CD14-positive monocyte (primary cell): ENCODE data around the gene OR5H1. TPM values are rescaled to one million over a fixed set of nuclear protein-coding genes. Genes with fewer than 3 reads are reported as not detected.

Source experiments
- DNase-seq, 3 donors: peaks; one replicate each; pipeline ENCODE4 v3.0.0-alpha.2; 2011 to 2022
- H2AFZ ChIP-seq: 2 replicates; pipeline ENCODE4 v1.6.0; 2012; ENCODE audit warnings: mild to moderate bottlenecking, low read depth, low read length, inconsistent platforms; ENCODE audit not compliant: insufficient read depth, poor library complexity, severe bottlenecking
- H3K27ac ChIP-seq, 2 donors: 1 replicate in 1 of 2; 2 replicates in 1 of 2; pipeline ENCODE4 v1.5.1; 2012 to 2013; ENCODE audit warnings: low read length in 2 of 2, control low read depth in 1 of 2, inconsistent platforms in 1 of 2, low read depth in 1 of 2, mild to moderate bottlenecking in 1 of 2
- H3K27me3 ChIP-seq, 2 donors: one replicate each; pipeline versions ENCODE4 v1.6.0 to v1.6.1; 2011 to 2013; ENCODE audit warnings: low read length in 2 of 2; ENCODE audit not compliant: control insufficient read depth in 2 of 2, insufficient read depth in 2 of 2
- H3K36me3 ChIP-seq, 2 donors: replicated peaks in 1 of 2; 1 replicate in 1 of 2; 2 replicates in 1 of 2; pipeline versions ENCODE4 v1.5.1 to v1.6.1; 2012 to 2013; ENCODE audit warnings: low read length in 2 of 2, control low read depth in 1 of 2, inconsistent platforms in 1 of 2, mild to moderate bottlenecking in 1 of 2; ENCODE audit not compliant: insufficient read depth in 2 of 2, control insufficient read depth in 1 of 2
- H3K4me1 ChIP-seq, 2 donors: 1 replicate in 1 of 2; 2 replicates in 1 of 2; pipeline versions ENCODE4 v1.5.1 to v1.6.1; 2012 to 2013; ENCODE audit warnings: low read length in 2 of 2, control low read depth in 1 of 2, inconsistent platforms in 1 of 2, mild to moderate bottlenecking in 1 of 2, moderate library complexity in 1 of 2; ENCODE audit not compliant: insufficient read depth in 2 of 2, control insufficient read depth in 1 of 2
- H3K4me2 ChIP-seq: replicated peaks from 2 replicates; pipeline ENCODE3; 2012; ENCODE audit warnings: low read length, moderate library complexity, mild to moderate bottlenecking; ENCODE audit not compliant: poor library complexity, severe bottlenecking; ENCODE audit errors: extremely low read depth
- H3K4me3 ChIP-seq, 3 experiments: fragments of 200-600 bp in 1 of 3; sonication (generic) in 1 of 3; replicated peaks in 1 of 3; 1 replicate in 2 of 3; 2 replicates in 1 of 3; pipeline ENCODE4 v1.5.1; 2011 to 2013; ENCODE audit warnings: low read length in 3 of 3, mild to moderate bottlenecking in 3 of 3, control low read depth in 2 of 3, low read depth in 2 of 3, inconsistent platforms in 1 of 3, moderate library complexity in 1 of 3
- H3K79me2 ChIP-seq: 2 replicates; pipeline ENCODE4 v1.6.0; 2012; ENCODE audit warnings: mild to moderate bottlenecking, control low read depth, inconsistent platforms, low read length, moderate library complexity; ENCODE audit not compliant: insufficient read depth
- H3K9ac ChIP-seq: 2 replicates; pipeline ENCODE4 v1.6.0; 2017; ENCODE audit warnings: low read length, mild to moderate bottlenecking; ENCODE audit not compliant: insufficient read depth, poor library complexity, severe bottlenecking
- H3K9me3 ChIP-seq, 2 donors: replicated peaks in 1 of 2; 1 replicate in 1 of 2; 2 replicates in 1 of 2; pipeline versions ENCODE4 v1.5.1 to v1.6.1; 2012 to 2013; ENCODE audit warnings: low read length in 2 of 2, control low read depth in 1 of 2; ENCODE audit not compliant: control insufficient read depth in 1 of 2, insufficient read depth in 1 of 2
- H4K20me1 ChIP-seq: 2 replicates; pipeline ENCODE4 v1.6.0; 2012; ENCODE audit warnings: mild to moderate bottlenecking, low read length, control low read depth, moderate library complexity; ENCODE audit not compliant: insufficient read depth
- H3K27ac Mint-ChIP-seq, 7 donors: one replicate each; pipeline ENCODE4 v1.8.0; 2020; ENCODE audit warnings: mild to moderate bottlenecking in 7 of 7, mixed read lengths in 7 of 7, moderate library complexity in 6 of 7, inconsistent platforms in 2 of 7
- H3K27me3 Mint-ChIP-seq, 3 donors: one replicate each; pipeline ENCODE4 v1.8.0; 2021 to 2022; ENCODE audit warnings: low read depth in 3 of 3, mild to moderate bottlenecking in 3 of 3, mixed read lengths in 3 of 3, moderate library complexity in 3 of 3, inconsistent platforms in 1 of 3
- H3K36me3 Mint-ChIP-seq, 2 donors: one replicate each; pipeline ENCODE4 v1.8.0; 2020; ENCODE audit warnings: mixed read lengths in 2 of 2, inconsistent platforms in 1 of 2, mild to moderate bottlenecking in 1 of 2
- H3K4me1 Mint-ChIP-seq: one replicate; pipeline ENCODE4 v1.8.0; 2020; ENCODE audit warnings: mild to moderate bottlenecking, mixed read lengths
- H3K4me3 Mint-ChIP-seq, 2 donors: one replicate each; pipeline ENCODE4 v1.8.0; 2020; ENCODE audit warnings: mild to moderate bottlenecking in 2 of 2, mixed read lengths in 2 of 2, moderate library complexity in 1 of 2
- H3K9me3 Mint-ChIP-seq, 7 donors: one replicate each; pipeline ENCODE4 v1.8.0; 2020 to 2022; ENCODE audit warnings: mixed read lengths in 7 of 7, mild to moderate bottlenecking in 6 of 7, moderate library complexity in 6 of 7, inconsistent platforms in 2 of 7
- intact Hi-C, 2 donors: fragments of 100-400 bp; cut with micrococcal nuclease; formaldehyde crosslinking; loops; one replicate each; pipeline versions ENCODE4 v1.15.0 to v1.15.1; 2023
- polyA plus RNA-seq, 3 donors: library from polyadenylated mRNA; depleted of rRNA in 1 of 3; unstranded in 2 of 3; stranded (reverse) in 1 of 3; fragments of 300-500 nt in 2 of 3; fragments of >200 nt in 1 of 3; fragmentation: Illumina TruSeq in 2 of 3; gene quantifications; 1 replicate in 2 of 3; 2 replicates in 1 of 3; pipeline ENCODE4 v1.2.3, GENCODE V29; 2012 to 2021
- TF ChIP-seq, protein P1 (sequence below): fragments of 200-600 bp; IDR thresholded peaks from one replicate; pipeline ENCODE4 v1.8.0; 2022; ENCODE audit warnings: antibody characterized with exemption, mild to moderate bottlenecking

Gene OR5H1
- polyA plus RNA-seq, 3 donors: not detected

DNA sequence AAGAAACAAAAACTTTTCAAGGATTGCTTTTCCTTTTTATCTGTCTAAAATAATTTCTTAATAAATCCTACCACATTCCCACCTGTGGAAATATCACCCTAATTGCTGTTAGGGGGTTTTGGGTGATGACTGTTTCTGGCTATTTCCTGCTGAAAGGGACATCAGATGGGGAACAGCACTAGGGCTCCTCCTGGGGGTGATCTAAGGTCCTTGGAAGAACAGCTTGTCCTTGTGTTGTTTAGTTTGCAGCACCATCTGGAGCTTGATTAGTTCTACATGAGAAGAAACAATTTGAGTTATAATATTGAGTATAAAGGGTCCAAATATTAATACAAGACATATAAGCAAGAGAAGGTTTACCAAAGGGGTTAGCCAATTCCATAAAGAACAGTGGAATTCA lies 54.7 kb downstream of the OR5H1 start:
- H3K27me3 Mint-ChIP-seq: peaks cover 0 to 1% (median 0%) of the 10 kb centered on the region in 3 donors

More for the DNA sequence above, 54.7 kb downstream of the OR5H1 start:
- H3K27ac Mint-ChIP-seq: no peak overlapping the region
- no peaks in the 10 kb centered on the region for H3K36me3 Mint-ChIP-seq
- Histone ChIP-seq H3K4me2 (no peak overlapping the region), H2AFZ (no peak overlapping the region), H4K20me1 (no peaks in the 10 kb centered on the region), H3K27ac (no peak overlapping the region), H3K9me3 (no peaks in the 10 kb centered on the region), H3K4me1 (peaks cover 11 to 14% of the 10 kb centered on the region in 2 donors), H3K9ac (no peak overlapping the region), H3K79me2 (no peaks in the 10 kb centered on the region), H3K36me3 (no peaks in the 10 kb centered on the region), H3K4me3 (no peak overlapping the region), H3K27me3 (no peaks in the 10 kb centered on the region)
- intact Hi-C loops: no loop called here
- H3K4me1 Mint-ChIP-seq: peaks cover 27% of the 10 kb centered on the region
- peaks cover 0 to 3% (median 0%) of the 10 kb centered on the region in 7 donors for H3K9me3 Mint-ChIP-seq
- DNase-seq: peak in 1 of 3 donors; percentile 26
- H3K4me3 Mint-ChIP-seq: no peak overlapping the region
- TF ChIP-seq, protein P1, sequence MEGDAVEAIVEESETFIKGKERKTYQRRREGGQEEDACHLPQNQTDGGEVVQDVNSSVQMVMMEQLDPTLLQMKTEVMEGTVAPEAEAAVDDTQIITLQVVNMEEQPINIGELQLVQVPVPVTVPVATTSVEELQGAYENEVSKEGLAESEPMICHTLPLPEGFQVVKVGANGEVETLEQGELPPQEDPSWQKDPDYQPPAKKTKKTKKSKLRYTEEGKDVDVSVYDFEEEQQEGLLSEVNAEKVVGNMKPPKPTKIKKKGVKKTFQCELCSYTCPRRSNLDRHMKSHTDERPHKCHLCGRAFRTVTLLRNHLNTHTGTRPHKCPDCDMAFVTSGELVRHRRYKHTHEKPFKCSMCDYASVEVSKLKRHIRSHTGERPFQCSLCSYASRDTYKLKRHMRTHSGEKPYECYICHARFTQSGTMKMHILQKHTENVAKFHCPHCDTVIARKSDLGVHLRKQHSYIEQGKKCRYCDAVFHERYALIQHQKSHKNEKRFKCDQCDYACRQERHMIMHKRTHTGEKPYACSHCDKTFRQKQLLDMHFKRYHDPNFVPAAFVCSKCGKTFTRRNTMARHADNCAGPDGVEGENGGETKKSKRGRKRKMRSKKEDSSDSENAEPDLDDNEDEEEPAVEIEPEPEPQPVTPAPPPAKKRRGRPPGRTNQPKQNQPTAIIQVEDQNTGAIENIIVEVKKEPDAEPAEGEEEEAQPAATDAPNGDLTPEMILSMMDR: peak; percentile 12

Other genes starting within 250 kb of the OR5H1 start
- 10 to 100 TPM; 15.3 to 18.7 (median 18.3) TPM for gene RIOX2, start 158.3 kb upstream of the OR5H1 start, polyA plus RNA-seq
- gene GABRR3, start 95.4 kb upstream of the OR5H1 start, polyA plus RNA-seq: not detected
- not detected for gene OR5AC2, start 43.5 kb upstream of the OR5H1 start, polyA plus RNA-seq
- not detected for gene OR5H14, start 16.8 kb downstream of the OR5H1 start, polyA plus RNA-seq
- not detected for gene OR5H15, start 36.0 kb downstream of the OR5H1 start, polyA plus RNA-seq
- gene OR5H6, start 133.5 kb downstream of the OR5H1 start, polyA plus RNA-seq: not detected
- not detected for gene OR5H2, start 151.8 kb downstream of the OR5H1 start, polyA plus RNA-seq
- not detected for gene OR5K4, start 223.1 kb downstream of the OR5H1 start, polyA plus RNA-seq